HG03060 (cell line): ENCODE results near the gene SLC1A7.

ENCODE experiments used
- ATAC-seq: cut with Tn5 transposase; IDR thresholded peaks from one replicate; pipeline ENCODE4 v1.9.1; 2021; ENCODE audit warnings: low read depth, moderate number of reproducible peaks; ENCODE audit not compliant: unreplicated experiment

The SLC1A7 gene

GRCh38 chr1:53162621-53163020 lies 20.2 kb upstream of the SLC1A7 start:
- ATAC-seq = no peak

- no peak for ATAC-seq
Observed at GRCh38 chr1:53160924-53161378, 18.5 kb upstream of the SLC1A7 start.

DNA sequence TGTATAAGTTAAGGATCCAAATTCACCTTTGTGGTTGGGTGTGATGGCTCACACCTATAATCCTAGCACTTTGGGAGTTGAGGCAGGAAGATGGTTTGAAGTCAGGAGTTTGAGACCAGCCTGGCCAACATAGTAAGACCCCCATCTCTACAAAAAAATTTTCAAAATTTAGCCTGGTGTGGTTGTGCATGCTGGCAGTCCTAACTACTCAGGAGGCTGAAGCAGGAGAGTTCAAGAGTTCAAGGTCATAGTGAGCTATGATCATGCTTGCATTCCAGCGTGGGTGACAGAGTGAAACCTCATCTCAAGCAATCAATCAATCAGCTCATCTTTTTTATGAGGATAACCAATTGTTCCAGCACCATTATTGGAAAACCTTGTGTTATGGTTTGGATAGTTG lies 16.5 kb upstream of the SLC1A7 start:
- ATAC-seq = no peak

- no peak for ATAC-seq
Observed at GRCh38 chr1:53156783-53157182, 14.3 kb upstream of the SLC1A7 start.

- ATAC-seq = no peak
Observed at GRCh38 chr1:53155945-53156344, 13.5 kb upstream of the SLC1A7 start.

DNA sequence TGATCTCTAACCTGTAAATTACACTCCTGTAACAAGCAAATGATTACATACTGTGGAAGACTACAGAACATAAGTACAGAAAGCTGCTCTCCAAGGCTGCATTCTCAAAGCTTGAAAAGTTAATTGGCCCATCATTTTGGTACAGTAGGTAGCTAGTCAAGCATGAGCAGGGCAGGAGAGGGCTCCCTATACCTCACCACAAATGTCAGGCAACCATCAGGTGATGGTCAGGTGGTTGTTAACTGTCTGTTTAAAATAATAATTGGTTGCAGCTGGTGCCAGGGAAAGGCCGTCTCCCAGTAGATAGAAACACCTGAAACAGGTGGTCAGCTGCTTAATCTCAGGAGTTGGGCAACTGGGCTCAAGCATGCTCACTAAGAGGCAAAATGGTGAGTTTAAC lies 13.1 kb upstream of the SLC1A7 start:
- no peak for ATAC-seq

GRCh38 chr1:53154859-53155438 lies 12.5 kb upstream of the SLC1A7 start:
- no peak for ATAC-seq

DNA sequence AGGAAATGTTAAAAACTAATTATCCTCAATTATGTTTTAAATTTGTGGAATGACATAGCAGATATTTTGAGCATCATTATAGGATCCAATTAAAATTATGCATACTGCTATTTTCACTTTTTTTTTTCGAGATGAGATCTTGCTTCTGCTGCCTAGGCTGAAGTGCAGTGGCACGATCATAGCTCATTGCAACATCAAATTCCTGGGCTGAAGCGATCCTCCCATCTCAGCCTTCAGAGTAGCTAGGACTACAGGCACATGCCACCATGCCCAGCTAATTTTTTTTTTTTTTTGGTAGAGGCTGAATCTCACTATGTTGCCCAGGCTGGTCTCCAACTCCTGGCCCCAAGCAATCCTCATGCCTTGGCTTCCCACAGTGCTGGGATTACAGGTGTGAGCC lies 11.3 kb upstream of the SLC1A7 start:
- ATAC-seq = no peak

GRCh38 chr1:53148123-53148522 lies 5.7 kb upstream of the SLC1A7 start:
- ATAC-seq = no peak

- no peak for ATAC-seq
Observed at GRCh38 chr1:53147174-53147573, 4.7 kb upstream of the SLC1A7 start.

DNA sequence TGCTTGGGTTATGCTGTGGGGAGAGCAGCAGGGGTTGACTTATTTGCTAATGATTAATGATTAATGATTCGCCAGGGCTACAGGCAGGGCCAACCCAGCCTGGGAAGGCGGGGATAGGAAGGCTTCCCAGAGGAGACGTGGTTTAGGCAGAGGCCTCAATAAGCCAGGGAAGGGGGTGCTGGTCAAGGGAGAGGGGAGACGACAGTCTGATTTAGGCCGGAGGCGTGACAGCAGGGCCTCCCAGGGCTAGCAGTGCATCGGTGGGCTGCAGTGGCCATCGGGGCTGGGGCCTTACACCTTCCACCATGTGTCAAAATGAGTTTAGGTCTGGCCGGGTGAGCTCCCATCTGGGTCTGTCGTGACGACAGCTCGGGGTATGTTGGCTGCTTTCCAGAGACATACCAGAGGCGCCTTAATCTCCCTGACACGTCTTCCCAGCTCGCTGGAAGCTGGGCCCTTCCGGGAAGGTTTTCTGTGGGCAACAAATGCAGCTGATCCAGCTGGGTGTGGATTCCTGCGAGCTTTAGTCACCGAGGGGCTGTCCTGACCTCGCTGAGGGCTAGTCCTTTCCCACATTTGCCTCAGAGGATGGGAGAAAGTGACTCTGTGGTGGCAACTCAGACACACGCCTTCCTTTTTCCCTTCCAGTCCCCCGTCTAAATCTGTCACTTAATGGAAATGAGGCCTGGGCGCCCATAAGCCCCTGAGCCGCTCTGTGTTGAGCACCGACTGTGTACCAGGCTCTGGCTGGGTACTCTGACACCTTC lies 3.7 kb upstream of the SLC1A7 start:
- no peak for ATAC-seq

GRCh38 chr1:53145619-53145941 lies 3.1 kb upstream of the SLC1A7 start:
- no peak for ATAC-seq

- ATAC-seq = no peak
Observed at GRCh38 chr1:53145051-53145600, 2.7 kb upstream of the SLC1A7 start.

- no peak for ATAC-seq
Observed at GRCh38 chr1:53144201-53144600, 1.8 kb upstream of the SLC1A7 start.

- ATAC-seq = no peak
Observed at GRCh38 chr1:53143527-53143926, 1.1 kb upstream of the SLC1A7 start.

GRCh38 chr1:53141487-53142055 lies 867 bp downstream of the SLC1A7 start:
- no peak for ATAC-seq

- ATAC-seq = no peak
Observed at GRCh38 chr1:53140451-53140850, 2.0 kb downstream of the SLC1A7 start.

GRCh38 chr1:53139951-53140361 lies 2.5 kb downstream of the SLC1A7 start:
- ATAC-seq = no peak

DNA sequence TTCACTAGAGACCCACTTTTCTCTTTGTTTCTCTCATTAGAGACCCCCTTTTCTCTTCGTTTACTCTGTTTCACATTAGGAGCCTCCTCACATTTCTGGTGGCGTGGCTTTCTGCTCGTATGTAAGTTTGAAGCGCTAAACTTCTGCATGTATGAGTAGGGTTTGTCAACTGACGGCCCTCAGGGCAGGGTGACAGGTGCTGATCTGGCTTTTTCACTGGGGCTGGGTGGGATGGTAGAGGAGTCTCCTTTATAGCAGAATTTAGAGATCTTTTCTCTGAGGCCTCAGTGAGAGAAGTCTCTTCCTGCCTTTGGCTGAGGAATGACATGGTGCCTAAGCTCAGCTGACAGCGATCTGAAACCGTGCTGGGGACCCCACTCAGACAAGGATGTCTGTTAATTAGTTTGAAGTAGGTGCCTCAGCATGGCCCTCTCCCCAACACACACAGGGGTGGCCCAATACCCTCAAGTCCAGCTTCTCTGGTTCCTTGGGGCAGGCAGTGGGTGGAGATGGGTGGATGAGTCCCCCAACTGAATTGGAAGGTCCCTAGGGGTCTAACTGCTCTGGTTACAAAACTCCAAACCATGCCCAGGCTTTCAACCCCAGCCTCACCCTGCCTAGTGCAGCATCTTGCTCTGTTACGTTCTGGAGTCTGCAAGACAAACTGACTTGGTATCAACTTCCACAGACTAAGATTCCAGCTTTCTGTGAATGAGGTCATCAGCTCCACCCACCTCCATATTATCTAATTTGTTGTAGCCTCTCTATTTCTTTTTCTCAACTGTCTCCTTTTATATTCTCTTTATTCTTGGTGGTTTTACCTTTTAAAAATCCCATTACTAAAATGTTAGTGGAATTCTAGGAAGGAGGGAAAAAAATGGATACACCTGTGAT lies 3.2 kb downstream of the SLC1A7 start:
- no peak for ATAC-seq

DNA sequence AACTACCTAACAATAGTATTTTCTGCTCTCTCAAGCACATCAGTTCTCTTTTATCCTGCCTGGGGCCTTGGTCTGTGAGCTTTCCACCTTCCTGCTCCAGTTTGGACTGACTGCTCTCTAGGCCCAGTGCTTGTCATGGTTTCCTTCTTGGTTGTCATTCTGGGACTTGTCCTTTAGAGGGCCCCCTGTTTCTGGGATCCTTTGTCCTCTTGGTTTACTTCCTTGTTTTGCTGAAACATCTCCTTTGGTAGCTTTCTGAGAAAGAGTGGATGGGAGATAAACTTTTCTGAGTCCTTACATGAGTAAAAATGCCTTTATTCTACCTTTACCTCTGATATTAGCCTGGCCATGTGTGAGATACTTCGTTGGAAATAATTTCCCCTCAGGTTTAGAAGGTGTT lies 4.7 kb downstream of the SLC1A7 start:
- no peak for ATAC-seq

GRCh38 chr1:53135735-53136114 lies 6.7 kb downstream of the SLC1A7 start:
- no peak for ATAC-seq
